ENCODE results near the gene HTRA3.

GRCh38 chr4:8286719-8287342 lies 17.3 kb downstream of the HTRA3 start:
- TF ChIP-seq SMAD3 (CRISPR knock-in tag; IDR thresholded peaks at IDR 0.05; ENCODE audit: borderline replicate concordance) = no peak
- no peak for TF ChIP-seq CTCF (IDR thresholded peaks at IDR 0.05)
- no peak for TF ChIP-seq STAT6 (CRISPR knock-in tag; conservative IDR thresholded peaks at IDR 0.05; ENCODE audit: low read depth)
- no peak for TF ChIP-seq CREB1 (CRISPR knock-in tag; IDR thresholded peaks at IDR 0.05)
- TF ChIP-seq TEAD1 (CRISPR knock-in tag; IDR thresholded peaks at IDR 0.05) = no peak
- TF ChIP-seq TCF7 (CRISPR knock-in tag; IDR thresholded peaks at IDR 0.05; ENCODE audit: low read depth) = no peak
- no peak for TF ChIP-seq E2F4 (CRISPR knock-in tag; IDR thresholded peaks at IDR 0.05; ENCODE audit: borderline replicate concordance, low read depth)
